Activated naive CD4-positive, alpha-beta T cell treated with anti-CD3 and anti-CD28 coated beads, Interleukin-2, amount 50 U/mL, for 24 hours (primary cell): ENCODE data around the gene DNMBP.
"Not testable (repeated sequence)": the region's sequence is repeated elsewhere in the genome, so short reads cannot be mapped to it uniquely, and the experiment has no call there.

ENCODE experiments used
- H3K27ac Mint-ChIP-seq: one replicate; pipeline ENCODE4 v1.8.0; 2021; ENCODE audit warnings: mild to moderate bottlenecking, mixed read lengths
- H3K27me3 Mint-ChIP-seq: one replicate; pipeline ENCODE4 v1.8.0; 2021; ENCODE audit warnings: mixed read lengths
- H3K36me3 Mint-ChIP-seq: one replicate; pipeline ENCODE4 v1.8.0; 2021; ENCODE audit warnings: mixed read lengths
- H3K4me1 Mint-ChIP-seq: one replicate; pipeline ENCODE4 v1.8.0; 2021; ENCODE audit warnings: mixed read lengths
- H3K4me3 Mint-ChIP-seq: one replicate; pipeline ENCODE4 v1.8.0; 2021; ENCODE audit warnings: mild to moderate bottlenecking, mixed read lengths
- H3K9me3 Mint-ChIP-seq: one replicate; pipeline ENCODE4 v1.8.0; 2021; ENCODE audit warnings: mixed read lengths

The DNMBP gene

DNA sequence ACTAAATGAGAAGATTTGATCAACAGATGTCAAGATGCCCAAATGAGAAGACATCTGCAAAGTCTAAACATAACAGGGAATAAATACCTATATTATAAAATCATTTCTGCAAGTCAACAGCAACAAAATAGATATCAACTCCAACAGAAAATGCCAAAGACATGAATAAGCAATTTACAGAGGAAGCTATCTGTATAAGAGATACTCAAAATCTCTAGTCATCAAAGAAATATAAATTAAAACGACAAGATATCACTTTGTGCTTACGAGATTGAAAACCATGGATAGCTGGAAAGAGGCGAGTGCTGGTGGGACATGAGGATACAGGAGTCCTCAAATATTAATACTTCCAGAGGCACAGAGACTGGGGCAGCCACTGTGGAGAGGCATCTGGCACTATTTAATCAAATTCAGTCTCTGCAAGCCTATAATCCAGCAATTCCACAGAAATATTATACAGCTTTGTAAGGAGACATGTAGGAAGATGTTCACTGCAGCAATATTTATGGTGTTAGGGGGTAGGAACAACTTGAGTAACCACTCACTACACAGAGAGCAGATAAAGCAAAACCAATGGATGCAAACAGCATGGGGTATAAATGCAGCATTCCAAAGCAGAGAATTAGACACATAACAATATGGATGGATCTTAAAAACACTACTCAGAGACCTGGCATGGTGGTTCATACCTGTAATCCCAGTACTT, 4.8 kb downstream of the DNMBP start:
- Mint-ChIP-seq H3K36me3 (no peaks in the 10 kb centered on the region), H3K4me1 (peaks cover 44% of the 10 kb centered on the region), H3K4me3 (no peak overlapping the region), H3K27ac (no peak overlapping the region), H3K27me3 (no peaks in the 10 kb centered on the region), H3K9me3 (no peaks in the 10 kb centered on the region)

DNA sequence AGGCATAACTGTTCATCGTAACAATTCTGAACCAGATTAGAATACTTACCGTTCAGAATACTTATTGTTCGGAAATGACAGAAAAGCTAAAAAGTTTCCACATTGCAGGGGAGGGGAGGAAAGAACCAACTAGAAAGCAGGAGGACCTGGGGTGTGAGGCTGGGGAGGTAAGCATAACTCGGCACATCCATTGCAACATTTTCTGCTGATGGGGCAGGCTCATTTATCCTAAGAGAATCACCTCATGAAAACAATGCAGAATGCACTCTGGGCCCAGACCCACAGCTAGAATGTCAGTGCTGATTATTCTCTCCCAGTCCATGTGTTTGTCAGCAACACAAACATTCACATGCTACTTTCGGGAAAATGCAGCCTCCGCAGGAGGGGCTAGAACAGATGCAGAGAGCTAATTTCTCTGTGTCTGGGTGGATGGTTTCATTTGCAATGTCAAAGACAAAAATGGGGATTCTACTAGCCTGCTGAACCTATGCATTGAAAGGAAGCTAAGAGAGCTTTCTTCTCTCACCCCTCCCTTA, 9.6 kb downstream of the DNMBP start:
- Mint-ChIP-seq H3K27me3 (no peaks in the 10 kb centered on the region), H3K4me3 (no peak overlapping the region), H3K4me1 (peaks cover 9% of the 10 kb centered on the region), H3K9me3 (no peaks in the 10 kb centered on the region), H3K36me3 (peaks cover 5% of the 10 kb centered on the region), H3K27ac (no peak overlapping the region)

DNA sequence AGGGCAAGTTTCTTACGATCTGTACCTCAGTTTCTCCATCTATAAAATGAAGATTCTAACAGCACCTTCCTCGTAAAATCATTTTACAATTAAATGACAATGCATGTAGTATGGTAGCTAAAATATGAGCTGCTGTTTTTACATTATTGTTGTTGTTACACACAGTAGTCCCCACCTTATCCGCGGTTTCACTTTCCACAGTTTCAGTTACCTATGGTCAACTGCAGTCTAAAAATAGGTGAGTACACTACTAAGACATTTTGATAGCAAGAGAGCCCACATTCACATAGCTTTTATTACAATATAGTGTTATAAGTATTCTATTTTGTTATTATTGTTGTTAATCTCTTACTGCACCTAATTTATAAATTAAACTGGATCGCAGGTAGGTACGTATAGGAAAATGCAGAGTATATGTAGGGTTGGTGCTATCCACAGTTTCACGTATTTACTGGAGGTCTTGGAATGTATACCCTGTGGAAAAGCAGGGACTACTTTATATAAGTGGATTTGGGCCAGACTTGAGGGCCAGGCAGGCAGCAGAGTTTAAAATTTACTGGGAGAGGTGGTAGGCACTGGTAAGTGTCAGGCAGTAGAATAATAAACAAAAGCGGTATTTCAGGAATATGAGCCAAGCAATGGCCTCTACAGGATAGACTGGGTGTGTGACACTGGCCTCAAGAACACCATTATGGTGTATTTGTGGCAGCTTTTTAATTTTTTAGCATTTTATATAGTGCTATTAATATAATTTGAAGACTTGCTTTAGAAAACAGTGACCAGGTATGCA, 10.2 kb downstream of the DNMBP start:
- Mint-ChIP-seq H3K27ac (no peak overlapping the region), H3K4me3 (no peak overlapping the region), H3K27me3 (no peaks in the 10 kb centered on the region), H3K36me3 (peaks cover 5% of the 10 kb centered on the region), H3K4me1 (peaks cover 12% of the 10 kb centered on the region), H3K9me3 (no peaks in the 10 kb centered on the region)

DNA sequence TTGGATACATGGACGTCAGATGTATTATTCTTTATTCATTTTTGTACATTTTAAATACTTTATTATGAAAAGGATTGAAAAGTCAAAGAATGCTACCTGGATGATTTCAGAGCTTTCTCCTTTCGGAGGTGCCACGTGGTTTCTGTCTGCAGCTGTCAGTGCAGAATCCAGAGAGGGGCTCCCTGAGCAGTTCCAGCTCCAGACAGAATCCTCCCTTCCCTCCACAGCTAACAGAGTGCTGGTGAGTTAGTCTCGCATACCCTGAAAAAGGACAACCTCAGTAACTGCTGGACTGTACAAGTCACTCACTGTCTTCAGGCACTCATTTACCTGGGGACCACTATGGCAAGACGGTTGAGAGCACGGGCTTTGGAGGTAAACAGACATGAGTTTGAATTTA, 10.9 kb downstream of the DNMBP start:
- H3K4me3 Mint-ChIP-seq = no peak overlapping the region
- no peaks in the 10 kb centered on the region for H3K27me3 Mint-ChIP-seq
- peaks cover 5% of the 10 kb centered on the region for H3K36me3 Mint-ChIP-seq
- no peaks in the 10 kb centered on the region for H3K9me3 Mint-ChIP-seq
- H3K27ac Mint-ChIP-seq = no peak overlapping the region
- peaks cover 18% of the 10 kb centered on the region for H3K4me1 Mint-ChIP-seq

DNA sequence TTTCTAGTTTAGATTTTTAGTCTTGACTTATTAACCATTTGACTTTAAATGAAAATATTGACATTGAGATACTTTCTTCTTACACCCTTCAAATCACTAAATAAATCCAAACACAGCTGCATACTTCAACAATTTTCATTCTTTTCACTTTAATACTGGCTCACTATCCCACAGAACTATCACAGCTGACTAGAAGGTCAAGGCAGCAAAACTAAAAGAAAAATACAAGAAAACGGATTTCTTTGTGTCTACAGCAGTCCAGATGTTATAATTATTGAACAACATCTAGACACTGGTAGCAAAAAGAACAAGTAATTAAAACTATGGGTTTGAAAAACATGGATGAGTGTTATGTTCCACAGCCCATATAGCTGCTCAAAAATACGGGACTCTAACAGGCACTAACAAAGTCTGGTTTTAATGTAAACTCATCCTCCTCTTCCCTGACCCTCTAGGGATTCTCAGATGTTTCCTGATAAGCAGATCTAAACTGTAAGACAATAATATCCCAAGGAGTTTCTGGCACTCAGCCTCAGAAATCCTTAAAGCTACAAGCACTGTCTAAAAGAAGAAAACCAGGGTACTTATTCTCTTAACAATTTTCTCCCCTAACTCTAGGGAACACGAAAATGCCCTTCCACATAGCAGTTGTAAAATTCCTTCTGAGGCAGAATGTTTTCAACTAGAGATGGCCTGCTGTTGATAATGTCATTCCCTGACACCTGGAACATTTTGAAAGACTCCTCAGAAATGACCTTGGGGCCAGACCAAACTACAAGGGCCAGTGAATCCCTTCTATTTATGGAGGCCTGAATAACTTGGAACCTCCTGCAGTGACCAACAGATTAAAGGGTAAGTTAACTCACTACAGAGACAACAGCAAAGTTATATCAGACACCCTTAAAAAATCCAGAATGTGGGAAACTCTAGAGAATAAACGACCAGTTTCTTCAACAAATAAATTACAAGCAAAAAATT, 12.8 kb downstream of the DNMBP start:
- H3K36me3 Mint-ChIP-seq = peaks cover 5% of the 10 kb centered on the region
- H3K9me3 Mint-ChIP-seq = no peaks in the 10 kb centered on the region
- H3K4me1 Mint-ChIP-seq = peaks cover 20% of the 10 kb centered on the region
- no peak overlapping the region for H3K4me3 Mint-ChIP-seq
- no peaks in the 10 kb centered on the region for H3K27me3 Mint-ChIP-seq
- no peak overlapping the region for H3K27ac Mint-ChIP-seq

DNA sequence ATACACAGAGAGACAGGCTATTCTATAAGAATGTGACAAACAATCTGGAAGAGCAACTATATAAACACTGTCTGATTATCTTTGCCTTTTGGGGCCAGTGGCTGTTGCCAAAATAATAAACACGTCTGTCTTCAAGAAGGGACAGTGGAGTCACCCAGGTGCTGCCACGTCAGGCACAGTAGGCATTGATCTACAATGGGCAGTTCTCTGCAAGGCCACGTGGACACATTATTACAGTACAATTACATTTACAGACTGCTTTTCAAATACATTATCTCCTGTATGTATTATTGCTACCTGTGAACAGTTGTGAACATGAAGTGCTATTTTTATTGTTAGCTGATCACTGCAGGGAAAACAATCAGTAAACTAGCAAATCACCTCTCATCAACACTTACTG, 14.0 kb downstream of the DNMBP start:
- H3K9me3 Mint-ChIP-seq = no peaks in the 10 kb centered on the region
- H3K36me3 Mint-ChIP-seq = peaks cover 5% of the 10 kb centered on the region
- no peak overlapping the region for H3K4me3 Mint-ChIP-seq
- no peaks in the 10 kb centered on the region for H3K27me3 Mint-ChIP-seq
- no peak overlapping the region for H3K27ac Mint-ChIP-seq
- H3K4me1 Mint-ChIP-seq = peaks cover 20% of the 10 kb centered on the region

DNA sequence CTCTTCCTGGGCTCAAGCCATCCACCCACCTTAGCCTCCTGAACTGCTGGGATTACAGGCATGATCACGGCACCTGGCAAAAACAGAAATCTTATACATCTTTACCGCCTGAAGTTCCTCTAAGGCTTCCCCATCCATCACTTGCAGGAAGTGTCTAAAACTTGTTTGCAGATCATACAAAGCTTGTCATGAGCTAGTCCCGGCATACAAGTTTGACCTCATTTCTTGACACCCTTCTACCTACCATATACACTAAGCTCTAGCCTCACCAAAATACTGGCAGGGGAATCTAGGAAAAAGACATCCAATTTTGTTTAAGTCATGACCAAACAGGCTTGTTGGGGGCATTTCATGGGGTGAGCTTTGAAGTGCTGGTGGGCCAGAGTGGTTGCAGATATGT, 14.5 kb downstream of the DNMBP start:
- Mint-ChIP-seq H3K4me3 (peak overlapping the region; percentile 36), H3K36me3 (peaks cover 5% of the 10 kb centered on the region), H3K27ac (no peak overlapping the region), H3K9me3 (no peaks in the 10 kb centered on the region), H3K4me1 (peaks cover 20% of the 10 kb centered on the region), H3K27me3 (no peaks in the 10 kb centered on the region)

DNA sequence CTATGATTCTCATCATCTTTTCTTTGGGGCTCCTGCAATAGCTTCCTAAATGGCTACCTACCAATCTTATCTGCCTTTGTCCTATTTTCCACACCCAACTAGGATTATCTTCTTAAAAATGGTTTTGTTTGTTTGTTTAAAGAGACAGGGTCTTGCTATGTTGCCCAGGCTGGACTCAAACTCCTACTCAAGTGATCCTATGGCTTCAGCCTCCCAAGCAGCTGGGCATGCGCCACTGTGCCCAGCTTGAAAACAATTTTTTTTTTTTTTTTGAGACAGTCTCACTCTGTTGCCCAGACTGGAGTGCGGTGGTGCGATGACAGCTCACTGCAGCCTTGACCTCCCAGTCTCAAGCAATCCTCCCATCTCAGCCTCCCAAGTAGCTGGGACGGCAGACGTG, 14.9 kb downstream of the DNMBP start:
- peaks cover 5% of the 10 kb centered on the region for H3K36me3 Mint-ChIP-seq
- no peak overlapping the region for H3K4me3 Mint-ChIP-seq
- no peaks in the 10 kb centered on the region for H3K9me3 Mint-ChIP-seq
- H3K4me1 Mint-ChIP-seq = peaks cover 20% of the 10 kb centered on the region
- H3K27ac Mint-ChIP-seq = no peak overlapping the region
- H3K27me3 Mint-ChIP-seq = no peaks in the 10 kb centered on the region

DNA sequence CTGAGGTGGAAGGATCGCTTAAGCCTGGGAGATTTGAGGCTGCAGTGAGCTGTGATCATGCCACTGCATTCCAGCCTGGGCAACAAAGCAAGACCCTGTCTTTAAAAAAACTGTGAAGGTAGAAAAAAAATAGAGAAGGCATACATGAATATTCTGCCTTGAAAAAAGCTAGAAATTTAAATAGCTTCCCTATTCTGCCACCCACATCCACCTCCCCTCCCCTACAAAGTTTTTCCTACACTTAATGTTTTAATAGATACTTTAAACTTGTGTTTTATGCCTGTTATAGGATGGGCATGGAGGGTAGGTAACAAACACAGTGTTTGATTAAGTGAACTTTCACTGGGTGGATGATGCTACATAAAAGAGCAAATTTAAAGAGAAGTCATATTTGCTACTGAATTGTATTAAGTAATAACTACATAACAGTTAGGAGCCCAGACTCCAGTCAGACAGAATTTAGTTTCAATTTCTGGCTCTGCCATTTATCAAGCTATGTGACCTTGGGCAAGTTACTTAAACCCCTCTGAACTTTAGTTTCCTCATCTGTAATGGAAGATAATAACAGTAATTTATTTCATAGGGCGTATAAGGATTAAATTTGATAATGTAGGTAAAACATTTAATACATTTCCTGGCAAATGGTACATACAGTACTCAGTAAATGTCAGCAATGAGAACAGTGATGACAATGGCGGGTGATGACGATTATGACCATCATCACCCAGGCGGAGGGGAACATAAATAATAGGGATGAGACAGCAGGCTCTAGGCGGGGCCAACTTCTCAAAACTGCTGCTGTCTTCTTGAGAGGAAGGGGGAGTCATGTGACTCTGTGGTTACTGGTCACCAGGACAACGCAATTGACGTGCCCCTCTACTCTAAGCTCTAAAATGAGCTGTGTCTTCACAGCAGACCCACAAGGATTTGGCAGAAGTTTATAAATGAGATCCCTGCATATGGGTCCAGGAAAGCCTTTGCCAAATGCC, 15.8 kb downstream of the DNMBP start:
- peak overlapping the region; percentile 32 for H3K27ac Mint-ChIP-seq
- H3K9me3 Mint-ChIP-seq = no peaks in the 10 kb centered on the region

DNA sequence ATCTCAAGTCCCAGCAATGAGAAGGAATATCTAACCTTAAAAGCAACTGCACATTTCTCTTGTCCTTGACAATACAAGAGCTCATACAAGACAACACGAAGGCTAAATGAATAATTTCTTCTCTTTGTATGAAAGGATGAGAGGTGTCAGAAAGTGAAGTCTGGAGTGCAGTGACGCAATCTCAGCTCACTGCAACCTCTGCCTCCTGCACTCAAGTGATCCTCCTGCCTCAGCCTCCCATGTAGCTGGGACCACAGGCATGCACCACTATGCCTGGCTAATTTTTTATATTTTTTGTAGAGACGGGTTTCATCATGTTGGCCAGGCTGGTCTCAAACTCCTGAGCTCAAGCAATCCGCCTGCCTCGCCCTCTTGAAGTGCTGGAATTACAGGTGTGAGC, 24.1 kb downstream of the DNMBP start:
- not testable (repeated sequence) for H3K27me3 Mint-ChIP-seq, H3K27ac Mint-ChIP-seq, H3K4me3 Mint-ChIP-seq, H3K4me1 Mint-ChIP-seq, H3K36me3 Mint-ChIP-seq, H3K9me3 Mint-ChIP-seq

More for the DNA sequence above, 15.8 kb downstream of the DNMBP start:
- peaks cover 5% of the 10 kb centered on the region for H3K36me3 Mint-ChIP-seq
- peak overlapping the region; percentile 58 for H3K4me3 Mint-ChIP-seq
- H3K4me1 Mint-ChIP-seq = peaks cover 20% of the 10 kb centered on the region
- H3K27me3 Mint-ChIP-seq = no peaks in the 10 kb centered on the region

DNA sequence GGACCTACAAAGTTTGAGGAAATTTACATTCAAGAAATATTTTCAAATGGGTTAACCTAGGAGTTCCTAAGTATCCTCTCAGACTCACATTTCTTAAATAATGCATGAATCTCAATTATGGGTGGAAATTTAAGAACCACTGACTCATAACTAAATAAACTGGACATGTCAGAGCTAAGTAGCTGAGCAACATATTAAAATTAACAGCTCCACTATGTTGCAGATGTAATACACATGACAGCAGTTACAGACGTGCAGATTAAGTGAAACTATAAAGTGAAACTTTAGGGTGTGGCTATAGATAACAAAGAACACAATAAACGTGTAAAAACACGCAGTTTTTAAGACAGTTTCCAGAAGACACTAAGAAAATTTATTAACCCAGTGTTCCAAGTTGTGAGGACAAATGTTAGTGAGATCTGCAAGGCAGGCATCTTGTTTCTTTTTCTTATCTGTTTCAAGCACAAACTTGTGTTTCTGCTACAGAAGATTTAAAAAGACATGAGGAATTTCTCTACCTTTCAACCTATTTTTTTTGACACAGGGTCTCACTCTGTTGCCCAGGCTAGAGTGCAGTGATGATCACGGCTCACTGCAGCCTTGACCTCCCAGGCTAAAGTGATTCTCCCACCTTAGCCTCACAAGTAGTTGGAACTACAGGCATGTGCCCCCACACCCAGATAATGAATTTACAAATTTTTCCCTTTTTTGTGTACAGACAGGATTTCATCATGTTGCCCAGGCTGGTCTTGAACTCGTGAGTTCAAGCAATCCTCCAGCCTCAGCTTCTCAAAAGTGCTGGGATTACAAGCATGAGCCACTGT, 25.3 kb downstream of the DNMBP start:
- Mint-ChIP-seq H3K27ac (no peak overlapping the region), H3K4me1 (peaks cover 5% of the 10 kb centered on the region), H3K36me3 (no peaks in the 10 kb centered on the region), H3K27me3 (no peaks in the 10 kb centered on the region), H3K9me3 (no peaks in the 10 kb centered on the region), H3K4me3 (no peak overlapping the region)

DNA sequence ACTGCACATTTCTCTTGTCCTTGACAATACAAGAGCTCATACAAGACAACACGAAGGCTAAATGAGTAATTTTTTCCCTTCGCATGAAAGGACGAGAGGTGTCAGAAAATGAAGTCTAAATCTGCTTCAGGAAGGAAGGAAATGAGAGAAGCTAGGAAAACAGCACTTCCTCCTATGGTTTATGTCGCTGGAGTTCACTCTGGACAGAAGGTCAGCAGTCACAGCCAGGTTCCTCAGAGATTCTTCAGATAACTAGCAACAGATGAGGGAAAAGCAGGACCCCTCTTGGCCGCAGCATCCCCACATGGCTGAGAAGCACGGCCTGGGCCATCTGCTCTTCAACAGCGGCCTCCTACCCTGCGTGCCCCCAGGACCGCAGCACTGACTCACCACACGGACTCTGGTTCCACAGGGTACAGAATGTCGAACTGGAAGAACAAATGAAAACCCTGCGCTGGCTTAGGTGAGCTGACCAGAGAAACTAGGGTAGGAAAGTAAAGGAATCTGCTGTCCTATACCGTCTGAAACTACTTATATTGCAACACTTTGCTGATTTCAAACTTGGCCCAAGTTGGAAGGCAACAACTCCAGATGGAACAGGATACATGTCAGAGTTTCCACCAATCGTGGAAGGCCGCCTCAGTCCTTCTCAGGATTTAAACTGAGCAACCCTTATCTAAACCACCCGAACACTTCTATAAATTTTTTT, 26.3 kb downstream of the DNMBP start:
- Mint-ChIP-seq H3K27me3 (no peaks in the 10 kb centered on the region), H3K4me3 (no peak overlapping the region), H3K9me3 (no peaks in the 10 kb centered on the region), H3K27ac (no peak overlapping the region), H3K36me3 (no peaks in the 10 kb centered on the region), H3K4me1 (peaks cover 5% of the 10 kb centered on the region)

DNA sequence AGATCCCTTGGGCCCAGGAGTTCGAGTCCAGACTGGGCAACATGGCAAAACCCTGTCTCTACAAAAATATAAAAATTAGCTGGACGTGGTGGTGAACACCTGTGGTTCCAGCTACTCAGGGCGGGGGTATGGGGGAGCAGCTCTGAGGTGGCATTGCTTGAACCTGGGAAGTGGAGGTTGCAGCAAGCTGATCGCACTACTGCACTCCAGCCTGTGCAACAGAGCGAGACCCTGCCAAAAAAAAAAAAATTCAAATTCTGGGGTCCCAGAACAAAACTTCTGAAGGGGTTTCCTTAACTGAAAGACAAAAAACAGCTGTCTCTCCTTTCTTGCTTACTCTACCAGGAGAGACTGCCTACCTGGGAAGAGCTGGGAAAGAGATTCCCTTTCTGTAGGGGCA, 27.0 kb downstream of the DNMBP start:
- Mint-ChIP-seq H3K9me3 (no peaks in the 10 kb centered on the region), H3K4me1 (peaks cover 5% of the 10 kb centered on the region), H3K27ac (no peak overlapping the region), H3K27me3 (no peaks in the 10 kb centered on the region), H3K4me3 (no peak overlapping the region), H3K36me3 (no peaks in the 10 kb centered on the region)
